H1 (cell line): ENCODE results near the gene C12orf76. TPM values are rescaled to one million over a fixed set of nuclear protein-coding genes. Genes with fewer than 3 reads are reported as not detected.

Experiments
- CTCF ChIA-PET: fragments of 300-600 bp; sonication (Branson Sonifier 250); formaldehyde crosslinking; loops from one replicate; lab custom pipeline; 2021; ENCODE audit not compliant: partially characterized antibody; lab: Charles Lee
- POLR2A ChIA-PET: fragments of 300-600 bp; sonication (Branson Sonifier 250); formaldehyde crosslinking; loops from one replicate; lab custom pipeline; 2021; ENCODE audit warnings: inconsistent platforms; ENCODE audit not compliant: partially characterized antibody; lab: Charles Lee
- DNase-seq, 2 experiments: peaks; one replicate each; pipeline versions ENCODE4 v3.0.0 to v3.0.0-alpha.2; 2010 to 2022; ENCODE audit warnings: low spot score in 2 of 2, low read depth in 1 of 2, mixed read lengths in 1 of 2
- FAIRE-seq: peaks from 2 replicates; lab custom pipeline; 2011; peaks lifted over from hg19 to GRCh38; lab: Jason Lieb, UNC
- H2AFZ ChIP-seq: 2 replicates; pipeline ENCODE4 v1.8.1; 2012; ENCODE audit warnings: low read length, inconsistent platforms
- H2AK5ac ChIP-seq: 2 replicates; pipeline ENCODE4 v1.6.1; 2013; ENCODE audit warnings: low read depth, low read length
- H2BK120ac ChIP-seq: replicated peaks from 2 replicates; pipeline ENCODE3; 2013; ENCODE audit warnings: low read depth, low read length, inconsistent platforms
- H2BK12ac ChIP-seq: 2 replicates; pipeline ENCODE4 v1.6.1; 2013; ENCODE audit warnings: low read depth, low read length
- H2BK15ac ChIP-seq: 2 replicates; pipeline ENCODE4 v1.6.1; 2013; ENCODE audit warnings: low read length
- H2BK20ac ChIP-seq: 2 replicates; pipeline ENCODE4 v1.6.1; 2013; ENCODE audit warnings: low read length
- H2BK5ac ChIP-seq: 2 replicates; pipeline ENCODE4 v1.6.1; 2013; ENCODE audit warnings: low read depth, low read length
- H3K14ac ChIP-seq: 2 replicates; pipeline ENCODE4 v1.6.1; 2013; ENCODE audit warnings: inconsistent platforms; ENCODE audit not compliant: insufficient read length
- H3K18ac ChIP-seq: 2 replicates; pipeline ENCODE4 v1.6.1; 2013; ENCODE audit warnings: low read length; ENCODE audit errors: extremely low read depth
- H3K23ac ChIP-seq: 2 replicates; pipeline ENCODE4 v1.6.1; 2013; ENCODE audit warnings: inconsistent platforms; ENCODE audit not compliant: insufficient read length
- H3K23me2 ChIP-seq: 2 replicates; pipeline ENCODE4 v1.6.1; 2013; ENCODE audit warnings: low read depth, low read length
- H3K27ac ChIP-seq: 2 replicates; pipeline ENCODE4 v1.6.1; 2011; ENCODE audit warnings: low read depth, low read length, inconsistent platforms
- H3K27me3 ChIP-seq, 4 experiments: replicated peaks in 1 of 4; 1 replicate in 1 of 4; 2 replicates in 3 of 4; pipeline versions ENCODE4 v1.6.1 to v1.8.1; 2011 to 2013; ENCODE audit warnings: low read length in 3 of 4, mild to moderate bottlenecking in 3 of 4, inconsistent platforms in 2 of 4, mixed read lengths in 2 of 4, moderate library complexity in 1 of 4; ENCODE audit not compliant: control insufficient read depth in 3 of 4, insufficient read depth in 3 of 4; ENCODE audit errors: extremely low read depth in 1 of 4
- H3K36me3 ChIP-seq, 4 experiments: 2 replicates each; pipeline versions ENCODE4 v1.6.1 to v1.8.1; 2011 to 2013; ENCODE audit warnings: mild to moderate bottlenecking in 4 of 4, low read length in 3 of 4, moderate library complexity in 2 of 4, control low read depth in 1 of 4, inconsistent platforms in 1 of 4; ENCODE audit not compliant: insufficient read depth in 4 of 4, control insufficient read depth in 2 of 4
- H3K4ac ChIP-seq: replicated peaks from 2 replicates; pipeline ENCODE3; 2013; ENCODE audit warnings: low read length, low read depth, mixed read lengths, inconsistent platforms; ENCODE audit not compliant: insufficient read length
- H3K4me1 ChIP-seq, 4 experiments: replicated peaks in 1 of 4; 1 replicate in 1 of 4; 2 replicates in 3 of 4; pipeline versions ENCODE4 v1.6.1 to v1.8.1; 2011 to 2013; ENCODE audit warnings: low read length in 3 of 4, inconsistent platforms in 2 of 4, mixed read lengths in 1 of 4; ENCODE audit not compliant: insufficient read depth in 4 of 4, control insufficient read depth in 3 of 4
- H3K4me2 ChIP-seq, 2 experiments: 2 replicates each; pipeline versions ENCODE4 v1.6.1 to v1.8.1; 2011 to 2013; ENCODE audit warnings: low read depth in 2 of 2, low read length in 2 of 2, control low read depth in 1 of 2, inconsistent platforms in 1 of 2, mild to moderate bottlenecking in 1 of 2; ENCODE audit not compliant: insufficient read depth in 1 of 2
- H3K4me3 ChIP-seq, 4 experiments: fragments of 200-600, 300-600 bp in 1 of 4; sonication (generic), shearing (Covaris generic), sonication (Bioruptor Twin) in 1 of 4; 2 replicates each; pipeline versions ENCODE4 v1.5.1 to v1.8.1; 2011 to 2016; ENCODE audit warnings: low read length in 4 of 4, low read depth in 3 of 4, control low read depth in 2 of 4, inconsistent platforms in 2 of 4, mild to moderate bottlenecking in 2 of 4, mixed read lengths in 1 of 4, moderate library complexity in 1 of 4; ENCODE audit not compliant: insufficient read depth in 2 of 4; ENCODE audit errors: extremely low read depth in 1 of 4
- H3K56ac ChIP-seq: replicated peaks from 2 replicates; pipeline ENCODE3; 2013; ENCODE audit warnings: low read depth, mild to moderate bottlenecking, mixed read lengths, low read length, inconsistent platforms; ENCODE audit not compliant: insufficient read length
- H3K79me1 ChIP-seq: 2 replicates; pipeline ENCODE4 v1.6.1; 2013; ENCODE audit warnings: low read depth, low read length, control low read depth
- H3K79me2 ChIP-seq, 2 experiments: 2 replicates each; pipeline versions ENCODE4 v1.6.1 to v1.8.1; 2012 to 2013; ENCODE audit warnings: low read length in 2 of 2, mild to moderate bottlenecking in 2 of 2, inconsistent platforms in 1 of 2; ENCODE audit not compliant: insufficient read depth in 2 of 2, control insufficient read depth in 1 of 2
- H3K9ac ChIP-seq, 4 experiments: replicated peaks in 1 of 4; 1 replicate in 1 of 4; 2 replicates in 3 of 4; pipeline versions ENCODE4 v1.6.1 to v1.8.1; 2011 to 2013; ENCODE audit warnings: low read depth in 3 of 4, low read length in 3 of 4, control low read depth in 2 of 4, mild to moderate bottlenecking in 2 of 4, moderate library complexity in 2 of 4, inconsistent platforms in 1 of 4; ENCODE audit errors: extremely low read depth in 1 of 4
- H3K9me3 ChIP-seq, 2 experiments: 2 replicates each; pipeline versions ENCODE4 v1.6.1 to v1.8.1; 2012 to 2013; ENCODE audit warnings: mild to moderate bottlenecking in 2 of 2, moderate library complexity in 2 of 2, control low read depth in 1 of 2, inconsistent platforms in 1 of 2, low read depth in 1 of 2, low read length in 1 of 2, mixed read lengths in 1 of 2; ENCODE audit not compliant: insufficient read depth in 2 of 2
- H4K20me1 ChIP-seq, 2 experiments: replicated peaks in 1 of 2; 2 replicates each; pipeline versions ENCODE3 to v1.8.1; 2011 to 2013; ENCODE audit warnings: inconsistent platforms in 2 of 2, low read length in 2 of 2, mild to moderate bottlenecking in 1 of 2; ENCODE audit not compliant: insufficient read depth in 2 of 2, control insufficient read depth in 1 of 2
- H4K5ac ChIP-seq: 2 replicates; pipeline ENCODE4 v1.6.1; 2013; ENCODE audit warnings: low read length, low read depth, mixed read lengths, inconsistent platforms; ENCODE audit not compliant: insufficient read length
- H4K8ac ChIP-seq: 2 replicates; pipeline ENCODE4 v1.8.0; 2013; ENCODE audit warnings: mild to moderate bottlenecking, moderate library complexity, low read length, inconsistent platforms; ENCODE audit not compliant: insufficient read depth; ENCODE audit errors: extremely low read depth
- H4K91ac ChIP-seq: replicated peaks from 2 replicates; pipeline ENCODE3; 2013; ENCODE audit warnings: low read length, mixed read lengths, inconsistent platforms; ENCODE audit not compliant: insufficient read length
- BACH1 ChIP-seq: IDR thresholded peaks from 2 replicates; pipeline ENCODE4 v1.6.1; 2012; ENCODE audit warnings: low read length, improper control_type of control experiment
- BCL11A ChIP-seq, 2 experiments: IDR thresholded peaks; one replicate each; pipeline ENCODE4 v1.6.1; 2011; ENCODE audit warnings: low read depth in 2 of 2, low read length in 2 of 2, mild to moderate bottlenecking in 2 of 2
- CHD1 ChIP-seq: IDR thresholded peaks from 2 replicates; pipeline ENCODE4 v1.6.1; 2012; ENCODE audit warnings: low read depth, low read length, improper control_type of control experiment
- GABPA ChIP-seq: IDR thresholded peaks from 2 replicates; pipeline ENCODE4 v1.6.1; 2011; ENCODE audit warnings: mild to moderate bottlenecking, low read length, moderate library complexity, borderline replicate concordance; ENCODE audit not compliant: insufficient read depth
- PHF8 ChIP-seq: fragments of 200-600 bp; sonication (generic); conservative IDR thresholded peaks from 2 replicates; pipeline ENCODE4 v1.7.1; 2012; ENCODE audit warnings: low read depth, mild to moderate bottlenecking, inconsistent platforms, low read length, moderate library complexity
- POLR2A ChIP-seq, 2 experiments: IDR thresholded peaks; 1 replicate in 1 of 2; 2 replicates in 1 of 2; pipeline ENCODE4 v1.6.1; 2011; ENCODE audit warnings: low read depth in 2 of 2, low read length in 2 of 2, mild to moderate bottlenecking in 2 of 2; ENCODE audit errors: control extremely low read depth in 1 of 2
- RAD21 ChIP-seq, 2 experiments: IDR thresholded peaks in 1 of 2; conservative IDR thresholded peaks in 1 of 2; 2 replicates each; pipeline ENCODE4 v1.6.1; 2011; ENCODE audit warnings: low read depth in 2 of 2, low read length in 2 of 2, improper control_type of control experiment in 1 of 2, inconsistent platforms in 1 of 2, mild to moderate bottlenecking in 1 of 2, moderate library complexity in 1 of 2
- RBBP5 ChIP-seq: IDR thresholded peaks from 2 replicates; pipeline ENCODE4 v1.7.1; 2012; ENCODE audit warnings: low read depth, mild to moderate bottlenecking, inconsistent platforms, low read length, moderate library complexity, borderline replicate concordance
- RFX5 ChIP-seq: IDR thresholded peaks from 2 replicates; pipeline ENCODE4 v1.6.1; 2011; ENCODE audit warnings: low read depth, low read length, improper control_type of control experiment, borderline replicate concordance
- RNF2 ChIP-seq: fragments of 200-900, 300-1000 bp; sonication (generic); IDR thresholded peaks from 2 replicates; pipeline ENCODE4 v1.7.1; 2016; ENCODE audit warnings: borderline replicate concordance, low read depth, mild to moderate bottlenecking, antibody characterized with exemption, low read length; ENCODE audit not compliant: poor library complexity, severe bottlenecking; ENCODE audit errors: missing control alignments
- TCF12 ChIP-seq: IDR thresholded peaks from 2 replicates; pipeline ENCODE4 v1.6.1; 2011; ENCODE audit warnings: low read depth, mild to moderate bottlenecking, low read length
- TEAD4 ChIP-seq: IDR thresholded peaks from 2 replicates; pipeline ENCODE4 v1.6.1; 2012; ENCODE audit warnings: low read depth, low read length, inconsistent platforms, mixed read lengths
- WGBS, 2 experiments: shearing (Covaris generic) in 1 of 2; methylation state at CpG; one replicate each; pipeline versions ENCODE4 v1.1.6 to v1.1.7; 2013 to 2015; ENCODE audit warnings: low lambda C conversion rate in 2 of 2, mixed read lengths in 2 of 2, inconsistent platforms in 1 of 2, low coverage in 1 of 2, missing lambda C conversion rate in 1 of 2; ENCODE audit not compliant: insufficient replicate concordance in 2 of 2, insufficient coverage in 1 of 2, insufficient read length in 1 of 2; ENCODE audit errors: extremely low coverage in 1 of 2, missing lambda C conversion rate in 1 of 2; 5-methylcytosine and 5-hydroxymethylcytosine counted together
- polyA plus RNA-seq, 7 experiments: library from polyadenylated mRNA; depleted of rRNA in 3 of 7; stranded (reverse) in 5 of 7; unstranded in 2 of 7; fragments of >200 nt in 5 of 7; fragments of 200-250 nt in 2 of 7; gene quantifications; 1 replicate in 5 of 7; 2 replicates in 1 of 7; 4 replicates in 1 of 7; pipeline versions ENCODE4 v1.2.1 to v1.2.3, GENCODE V29; 2011 to 2013; ENCODE audit warnings: missing spikeins in 2 of 7, mixed read lengths in 2 of 7
- total RNA-seq: library from RNA; stranded (reverse); fragmentation: NEBNext Ultra II Directional; extraction: Animal tissue kit (Norgen Biotek cat#: 25700); gene quantifications from 2 replicates; pipeline ENCODE4 v1.2.1, GENCODE V29; 2021
- TF ChIP-seq, protein P1 (sequence below): IDR thresholded peaks from 2 replicates; pipeline ENCODE4 v1.6.1; 2011; ENCODE audit warnings: low read length, improper control_type of control experiment

C12orf76 gene
- total and polyA plus RNA-seq, 2 of the 8 experiments (the other 6 are each of a cell fraction or from before 2014, with no cell fraction given), result 14.4 to 18.6 TPM

DNA sequence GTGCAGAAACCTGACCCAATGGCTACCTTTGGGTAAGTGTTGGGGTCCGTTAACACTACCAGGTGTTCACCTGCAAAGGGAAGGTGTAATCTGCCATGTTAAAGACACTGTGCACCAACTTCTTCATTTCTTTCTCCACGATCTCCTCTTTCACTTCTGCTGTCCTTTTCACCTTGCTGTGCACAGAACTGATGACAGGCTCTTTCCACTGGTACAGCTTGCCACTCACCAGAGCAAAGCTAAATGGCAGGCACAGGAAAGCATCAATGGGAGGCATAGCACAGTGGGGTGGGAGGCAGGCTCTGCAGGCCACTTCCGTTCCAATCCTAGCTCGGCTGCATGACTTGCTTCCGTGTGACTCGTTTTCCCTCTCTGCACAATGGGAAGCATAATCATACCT is 2.6 kb upstream of the C12orf76 start:
- Histone ChIP-seq H4K91ac (no peak overlapping the region), H4K8ac (no peak overlapping the region), H2BK12ac (no peak overlapping the region), H3K56ac (no peak overlapping the region), H3K27me3 (no peaks in the 10 kb centered on the region), H2AK5ac (no peak overlapping the region), H4K20me1 (no peaks in the 10 kb centered on the region), H3K23ac (no peak overlapping the region), H2BK5ac (no peak overlapping the region), H3K9ac (no peak overlapping the region), H2BK15ac (no peak overlapping the region), H3K18ac (no peak overlapping the region), H3K79me2 (peaks cover 0 to 12% of the 10 kb centered on the region in 2 experiments; a peak in 2 of 4 replicates), H3K27ac (no peak overlapping the region), H3K9me3 (no peaks in the 10 kb centered on the region), H3K14ac (no peak overlapping the region), H4K5ac (no peak overlapping the region), H3K4me2 (no peak overlapping the region), H3K36me3 (no peaks in the 10 kb centered on the region), H2BK20ac (no peak overlapping the region), H2AFZ (no peak overlapping the region; the same call in 1 of the 2 replicates), H3K4me1 (no peaks in the 10 kb centered on the region; a peak in 2 of 7 replicates), H3K79me1 (peaks cover 3% of the 10 kb centered on the region; the same call in 1 of the 2 replicates), H3K23me2 (peaks cover 2% of the 10 kb centered on the region; the same call in 1 of the 2 replicates), H3K4ac (no peak overlapping the region), H3K4me3 (no peak overlapping the region), H2BK120ac (no peak overlapping the region)
- DNase-seq (no peak), FAIRE-seq (no peak)
- CTCF ChIA-PET, result interaction anchor here (0.6 to 1.0 kb wide), 2 partner anchors 8 to 14 kb away, joined by 3 read pairs; no protein-coding TSS in a partner anchor
- POLR2A ChIA-PET, result interaction anchor here (0.6 kb wide), 1 partner anchor 1261 kb away, joined by 3 read pairs; no protein-coding TSS in a partner anchor
- 93% methylated on average over 6 of the region's 6 CpGs; no CpG with 5 or more reads in 1 of the 2 experiments for WGBS, 2 experiments
- TF ChIP-seq RNF2, result no peak
- TF ChIP-seq GABPA, result no peak
- no peak for TF ChIP-seq PHF8
- no peak for TF ChIP-seq RBBP5
- no peak for TF ChIP-seq POLR2A (IDR thresholded peaks at IDR 0.05; ENCODE audit: control extremely low read depth in 1 of 2, low read depth in 2 of 2, low read length in 2 of 2)
- TF ChIP-seq BCL11A (IDR thresholded peaks at IDR 0.05; ENCODE audit: low read depth in 2 of 2, low read length in 2 of 2), result no peak
- TF ChIP-seq BACH1, result no peak
- no peak for TF ChIP-seq TCF12
- TF ChIP-seq TEAD4, result no peak
- no peak for TF ChIP-seq RAD21 (IDR thresholded peaks at IDR 0.05 in 1 of 2, conservative IDR thresholded peaks at IDR 0.05 in 1 of 2; ENCODE audit: low read depth in 2 of 2, low read length in 2 of 2)
- TF ChIP-seq CHD1, result no peak
- no peak for TF ChIP-seq RFX5
- TF ChIP-seq, protein P1, sequence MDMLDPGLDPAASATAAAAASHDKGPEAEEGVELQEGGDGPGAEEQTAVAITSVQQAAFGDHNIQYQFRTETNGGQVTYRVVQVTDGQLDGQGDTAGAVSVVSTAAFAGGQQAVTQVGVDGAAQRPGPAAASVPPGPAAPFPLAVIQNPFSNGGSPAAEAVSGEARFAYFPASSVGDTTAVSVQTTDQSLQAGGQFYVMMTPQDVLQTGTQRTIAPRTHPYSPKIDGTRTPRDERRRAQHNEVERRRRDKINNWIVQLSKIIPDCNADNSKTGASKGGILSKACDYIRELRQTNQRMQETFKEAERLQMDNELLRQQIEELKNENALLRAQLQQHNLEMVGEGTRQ, result no peak
